ENCODE measurements around the gene TAS2R16.

The TAS2R16 gene

DNA sequence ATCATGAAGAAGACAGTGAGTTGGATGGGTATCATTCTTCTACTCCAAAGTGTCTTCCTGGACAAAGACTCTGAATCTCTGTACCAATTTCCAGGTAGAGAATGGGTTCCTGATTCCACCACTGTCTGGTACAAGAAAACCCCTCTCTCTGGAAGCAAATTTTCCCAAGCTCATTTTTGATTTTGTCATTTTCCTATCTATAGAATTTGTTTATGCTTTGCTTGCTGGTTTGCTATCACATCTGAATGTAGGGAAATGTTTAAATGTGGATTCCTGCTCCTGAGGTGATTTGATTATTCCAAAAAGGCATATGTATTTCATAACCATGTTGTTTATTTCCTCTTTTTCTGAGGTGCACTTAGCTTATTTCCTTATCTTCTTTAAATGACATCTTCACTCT is at the start of gene TAS2R16:
Gene TAS2R16 (minus strand): TSS at position 101 of the 400 bp plus-strand sequence. CDS start 66 bp downstream, at position 35.
- no peak for TF ChIP-seq CTCF (IDR thresholded peaks at IDR 0.05; ENCODE audit: low read depth, low read length)

DNA sequence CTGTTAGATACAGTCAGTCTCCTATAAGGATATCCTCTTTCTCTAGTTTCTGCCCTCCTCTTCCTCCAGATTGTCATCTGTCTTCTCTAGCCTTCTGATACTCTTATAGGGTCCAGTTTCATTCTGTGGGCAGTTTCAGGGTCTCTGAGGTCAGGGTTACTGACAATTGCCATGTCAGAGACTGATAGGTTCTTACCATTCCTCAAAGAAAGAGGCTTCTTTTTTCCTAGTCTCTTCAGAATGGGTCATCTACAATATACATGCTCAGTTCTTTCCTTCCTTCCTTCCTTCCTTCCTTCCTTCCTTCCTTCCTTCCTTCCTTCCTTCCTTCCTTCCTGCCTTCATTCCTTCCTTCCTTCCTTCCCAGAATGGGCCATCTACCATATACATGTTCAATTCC is 48.1 kb upstream of the TAS2R16 start:
- no peak overlapping the region for H3K4me3 ChIP-seq (ENCODE audit: low read depth, low read length)
- no peak for TF ChIP-seq CTCF (IDR thresholded peaks at IDR 0.05; ENCODE audit: low read depth, low read length)

More for the DNA sequence above, at the start of gene TAS2R16:
- H3K4me3 ChIP-seq (ENCODE audit: low read depth, low read length) = no peak within 1 kb of the TSS

DNA sequence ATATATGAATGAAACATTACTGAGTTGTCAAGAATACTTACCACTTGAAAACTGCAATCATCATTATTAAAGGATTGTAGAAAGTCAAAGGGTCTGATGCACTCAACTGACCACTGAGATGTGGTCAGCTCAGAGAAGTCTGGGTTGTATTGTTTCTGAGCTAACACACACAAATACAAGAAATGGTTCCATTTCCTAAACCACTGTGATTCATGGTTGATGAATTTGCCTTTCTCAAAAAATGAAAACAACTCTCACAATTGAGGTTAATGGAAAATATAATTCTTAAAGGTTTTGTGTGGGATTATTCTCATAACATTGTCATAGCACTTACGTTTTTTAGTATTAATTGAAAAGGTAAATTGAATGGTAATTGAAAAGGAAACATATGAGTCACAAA is 45.6 kb upstream of the TAS2R16 start:
- H3K4me3 ChIP-seq (ENCODE audit: low read depth, low read length) = no peak overlapping the region
- TF ChIP-seq CTCF (IDR thresholded peaks at IDR 0.05; ENCODE audit: low read depth, low read length) = no peak

DNA sequence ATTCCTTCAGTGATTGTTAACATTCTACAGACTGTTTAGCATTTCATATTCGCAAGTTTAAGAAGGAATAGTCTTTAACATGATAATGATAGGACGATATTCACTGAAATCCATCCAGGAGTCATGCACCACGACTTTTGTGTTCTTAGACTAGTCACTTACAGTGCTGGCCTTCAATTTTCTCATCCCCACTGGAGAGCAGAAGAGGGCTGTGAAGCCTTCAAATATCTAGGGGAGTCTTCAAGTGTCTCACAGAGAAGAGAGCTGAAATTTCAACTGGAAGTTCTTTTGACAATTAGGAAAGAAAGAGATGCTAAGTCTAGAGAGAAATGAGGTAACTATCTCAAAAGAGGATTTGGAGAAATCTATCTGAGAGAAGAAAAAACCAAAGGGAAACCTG is 43.8 kb upstream of the TAS2R16 start:
- no peak for TF ChIP-seq CTCF (IDR thresholded peaks at IDR 0.05; ENCODE audit: low read depth, low read length)
- H3K4me3 ChIP-seq (ENCODE audit: low read depth, low read length) = no peak overlapping the region

DNA sequence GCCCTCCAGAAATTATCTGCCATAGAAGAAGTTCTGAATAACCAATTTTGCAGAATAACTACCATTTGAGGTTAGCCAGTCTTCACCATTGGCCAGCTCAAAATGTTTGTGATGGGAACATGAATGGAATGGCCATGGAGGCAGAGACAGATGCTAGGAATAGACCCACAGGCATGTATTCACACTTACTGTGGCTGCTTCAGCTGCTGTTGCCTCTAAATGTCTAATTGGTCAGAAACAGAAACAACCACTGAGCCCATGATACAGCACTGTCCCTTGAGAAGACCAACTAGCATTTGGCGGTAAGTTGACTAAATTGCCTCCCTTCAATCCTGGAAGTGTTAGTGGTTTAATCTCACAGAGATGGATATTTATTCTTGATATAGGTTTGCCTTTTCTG is 38.6 kb upstream of the TAS2R16 start:
- TF ChIP-seq CTCF (IDR thresholded peaks at IDR 0.05; ENCODE audit: low read depth, low read length) = no peak

GRCh38 chr7:123030631-123031030 is 35.1 kb upstream of the TAS2R16 start:
- no peak for TF ChIP-seq CTCF (IDR thresholded peaks at IDR 0.05; ENCODE audit: low read depth, low read length)
- H3K4me3 ChIP-seq (ENCODE audit: low read depth, low read length) = no peak overlapping the region

More for the DNA sequence above, 38.6 kb upstream of the TAS2R16 start:
- no peak overlapping the region for H3K4me3 ChIP-seq (ENCODE audit: low read depth, low read length)

DNA sequence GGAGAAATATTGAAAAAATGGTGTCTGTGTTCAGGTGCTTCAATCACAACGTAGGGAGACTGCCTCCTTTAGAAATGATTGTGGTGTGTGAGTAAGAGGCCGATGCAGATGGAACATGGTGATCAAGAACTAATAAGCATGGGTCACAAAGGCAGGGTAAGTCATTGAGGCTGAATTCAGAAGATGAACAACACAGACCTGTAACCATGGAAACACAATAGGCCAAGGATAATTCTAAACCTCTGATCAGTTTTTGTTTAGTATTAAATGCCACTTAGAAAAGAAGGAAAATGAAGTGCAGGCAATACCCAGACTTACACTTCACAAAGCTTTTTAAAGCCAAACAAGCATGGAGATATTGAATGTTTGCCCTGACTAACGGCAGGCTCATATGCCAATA is 32.8 kb upstream of the TAS2R16 start:
- H3K4me3 ChIP-seq (ENCODE audit: low read depth, low read length) = no peak overlapping the region
- no peak for TF ChIP-seq CTCF (IDR thresholded peaks at IDR 0.05; ENCODE audit: low read depth, low read length)

Measured in WI38 (cell line).